ENCODE data around the gene SET.
"Not testable (repeated sequence)": the region's sequence is repeated elsewhere in the genome, so short reads cannot be mapped to it uniquely, and the experiment has no call there.

The SET gene, protein sequence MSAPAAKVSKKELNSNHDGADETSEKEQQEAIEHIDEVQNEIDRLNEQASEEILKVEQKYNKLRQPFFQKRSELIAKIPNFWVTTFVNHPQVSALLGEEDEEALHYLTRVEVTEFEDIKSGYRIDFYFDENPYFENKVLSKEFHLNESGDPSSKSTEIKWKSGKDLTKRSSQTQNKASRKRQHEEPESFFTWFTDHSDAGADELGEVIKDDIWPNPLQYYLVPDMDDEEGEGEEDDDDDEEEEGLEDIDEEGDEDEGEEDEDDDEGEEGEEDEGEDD
- total RNA-seq = 306 to 452 (median 399) reads per million in 4 donors

DNA sequence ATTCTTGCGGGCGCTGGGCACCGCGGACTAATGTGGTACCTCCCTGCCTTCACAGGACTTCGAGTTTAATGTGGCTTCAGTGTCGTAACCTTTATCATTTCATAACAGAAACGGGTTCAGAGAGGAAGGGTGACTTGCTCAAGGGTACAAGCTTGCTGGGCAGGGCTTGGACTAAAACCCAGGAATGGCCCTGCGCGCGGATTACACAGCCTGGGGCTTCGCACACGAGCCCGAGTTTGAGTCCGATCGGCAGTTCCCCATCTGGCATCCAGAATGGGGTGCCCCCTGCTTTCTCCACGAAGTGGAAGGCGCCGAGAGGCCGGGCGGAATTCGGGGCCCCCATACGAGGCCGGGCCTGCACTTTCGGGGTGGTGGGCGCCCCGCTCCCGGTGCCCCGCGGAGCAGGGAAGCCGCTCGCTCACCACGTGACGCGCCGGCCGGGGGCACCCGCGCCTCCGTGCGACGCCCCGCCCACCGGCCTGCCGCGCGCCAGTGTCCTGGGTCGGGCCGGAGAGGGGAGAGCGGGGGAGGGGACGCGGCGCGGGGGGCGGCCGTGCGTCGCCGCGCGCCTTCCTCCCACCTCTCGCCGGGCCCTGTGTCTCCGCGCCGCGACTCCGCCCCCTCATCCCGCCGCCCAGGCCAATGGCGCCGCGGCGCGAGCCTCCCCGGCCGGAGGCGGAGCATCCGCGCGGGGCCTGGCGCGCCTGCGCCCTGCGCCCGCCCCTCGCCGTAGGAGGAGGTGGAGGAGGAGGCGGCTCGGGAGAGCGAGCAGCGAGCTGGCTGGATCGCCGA, at the start of gene SET:
Gene SET (plus strand): TSS at position 722 of the 792 bp plus-strand sequence. CDS start 361 bp downstream, outside the sequence.
- peak; percentile 82 to 95 (median 87) for DNase-seq

DNA sequence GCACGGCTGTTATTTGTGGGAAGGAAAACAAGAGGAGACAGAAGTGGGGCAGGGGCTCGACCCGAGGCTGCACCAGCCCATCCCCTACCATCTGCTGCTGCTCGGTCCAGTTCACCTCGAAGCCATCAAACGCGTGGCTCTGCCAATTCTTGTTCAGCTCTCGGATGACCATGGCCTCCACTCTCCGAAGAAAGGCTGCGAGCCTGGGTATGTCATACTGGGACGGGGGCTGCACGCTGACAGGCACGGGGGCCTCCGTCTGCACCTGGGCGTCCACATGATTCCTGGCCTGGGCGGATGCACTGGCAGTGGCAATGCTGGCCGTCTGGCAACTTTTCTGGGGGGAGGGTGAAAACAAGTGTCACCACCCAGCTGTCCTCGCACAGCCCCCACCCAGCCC, 48.4 kb upstream of the SET start:
- DNase-seq = no peak

DNA sequence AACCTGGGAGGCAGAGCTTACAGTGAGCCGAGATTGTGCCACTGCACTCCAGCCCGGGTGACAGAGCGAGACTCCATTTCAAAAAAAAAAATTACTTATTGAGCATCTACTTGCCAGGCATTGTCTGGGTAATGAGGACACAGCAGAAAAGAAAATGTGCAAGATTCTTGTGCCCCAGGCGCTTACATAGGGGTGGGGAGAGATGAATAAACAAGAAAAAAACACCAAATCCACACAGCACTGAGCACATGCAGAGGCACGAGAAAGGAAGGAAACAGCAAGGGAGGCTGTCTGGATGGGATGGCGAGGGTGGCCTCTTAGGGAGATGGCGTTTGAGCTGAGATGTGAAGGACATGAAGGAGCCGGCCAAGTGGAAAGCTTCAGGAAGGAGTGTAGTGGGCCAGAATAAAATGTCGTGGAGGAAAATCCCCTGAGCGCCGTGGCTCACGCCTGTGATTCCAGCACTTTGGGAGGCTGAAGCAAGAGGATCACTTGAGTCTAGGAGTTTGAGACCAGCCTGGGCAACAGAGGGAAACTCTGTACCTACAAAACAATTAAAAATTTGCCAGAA, 46.3 kb upstream of the SET start:
- no peak for DNase-seq

DNA sequence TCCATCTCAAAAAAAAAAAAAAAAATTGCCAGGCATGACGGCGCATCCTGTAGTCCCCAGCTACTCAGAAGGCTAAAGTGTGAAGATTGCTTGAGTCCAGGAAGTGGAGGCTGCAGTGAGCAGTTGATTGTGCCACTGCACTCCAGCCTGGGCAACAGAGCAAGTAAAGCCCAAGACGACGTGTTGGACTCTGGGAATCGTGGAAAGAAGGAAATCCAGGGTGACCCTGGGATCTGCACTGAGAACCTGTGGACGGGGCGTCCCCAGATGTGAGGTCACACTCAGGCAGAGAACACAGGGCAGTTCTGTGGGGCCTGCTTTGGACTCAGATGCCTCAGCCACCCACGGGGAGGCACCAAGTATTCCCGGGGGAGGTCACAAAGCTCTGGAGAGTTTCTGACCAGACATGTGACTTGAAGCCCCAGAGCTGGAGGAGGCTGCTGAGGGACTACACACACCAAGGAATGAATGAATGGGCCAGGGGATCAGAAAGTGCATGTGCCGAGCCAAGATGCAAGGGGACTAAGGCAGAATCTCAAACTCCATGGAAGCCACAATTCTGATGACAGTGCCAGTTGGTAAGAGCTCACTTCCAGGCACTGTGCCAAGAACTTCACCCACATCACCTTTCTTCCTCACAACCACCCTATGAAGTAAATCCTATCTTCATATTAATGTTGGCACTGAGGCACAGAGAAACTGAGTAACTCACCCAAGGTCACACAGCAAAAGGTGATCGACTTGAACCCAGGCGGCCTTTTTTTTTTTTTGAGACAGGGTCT, 45.3 kb upstream of the SET start:
- no peak for DNase-seq

DNA sequence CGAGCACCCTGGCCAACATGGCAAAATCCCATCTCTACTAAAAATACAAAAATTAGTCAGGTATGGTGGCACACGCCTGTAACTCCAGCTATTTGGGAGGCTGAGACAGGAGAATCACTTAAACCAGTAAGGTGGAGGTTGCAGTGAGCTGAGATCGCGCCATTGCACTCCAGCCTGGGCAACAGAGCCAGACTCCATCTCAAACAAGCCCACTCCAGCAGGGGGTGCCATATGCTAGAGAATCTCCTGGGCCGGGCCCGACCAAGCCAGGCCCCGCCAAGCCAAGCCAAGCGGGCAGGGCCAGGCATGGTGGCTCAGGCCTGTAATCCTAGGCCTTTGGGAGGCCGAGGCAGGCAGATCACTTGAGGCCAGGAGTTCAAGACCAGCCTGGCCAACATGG, 40.8 kb upstream of the SET start:
- peak; percentile 33 to 66 (median 56) for DNase-seq

DNA sequence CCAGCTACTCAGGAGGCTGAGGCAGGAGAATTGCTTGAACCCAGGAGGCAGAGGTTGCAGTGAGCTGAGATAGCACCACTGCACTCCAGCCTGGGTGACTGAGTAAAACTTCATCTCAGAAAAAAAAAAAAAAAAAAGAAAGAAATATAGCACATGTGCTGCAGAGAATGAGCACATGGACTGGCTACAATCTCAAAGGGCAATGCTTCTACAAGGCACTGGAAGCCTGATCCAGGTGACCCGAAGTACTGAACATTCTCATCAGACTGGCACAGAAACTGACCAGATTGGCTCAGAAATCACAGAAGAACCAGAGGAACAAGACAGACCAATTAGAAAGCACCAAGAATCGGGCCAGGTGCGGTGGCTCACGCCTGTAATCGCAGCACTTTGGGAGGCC, 37.2 kb upstream of the SET start:
- DNase-seq = no peak

DNA sequence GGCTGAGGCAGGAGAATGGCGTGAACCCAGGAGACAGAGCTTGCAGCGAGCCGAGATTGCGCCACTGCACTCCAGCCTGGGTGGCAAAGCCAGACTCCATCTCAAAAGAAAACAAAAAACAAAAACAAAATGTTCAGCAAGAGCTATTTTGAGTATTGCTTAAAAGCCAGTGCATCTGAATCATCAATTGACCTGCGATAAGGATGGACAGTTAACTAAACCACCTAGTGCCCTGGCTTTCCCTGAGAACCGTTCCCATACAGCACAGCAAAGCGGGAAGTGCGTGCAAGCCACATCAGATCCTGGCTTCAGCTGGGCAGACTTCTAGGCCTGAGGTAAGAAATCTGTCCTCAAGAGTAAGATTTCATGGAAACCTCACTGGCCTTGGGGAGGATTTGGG, 35.1 kb upstream of the SET start:
- no peak for DNase-seq

DNA sequence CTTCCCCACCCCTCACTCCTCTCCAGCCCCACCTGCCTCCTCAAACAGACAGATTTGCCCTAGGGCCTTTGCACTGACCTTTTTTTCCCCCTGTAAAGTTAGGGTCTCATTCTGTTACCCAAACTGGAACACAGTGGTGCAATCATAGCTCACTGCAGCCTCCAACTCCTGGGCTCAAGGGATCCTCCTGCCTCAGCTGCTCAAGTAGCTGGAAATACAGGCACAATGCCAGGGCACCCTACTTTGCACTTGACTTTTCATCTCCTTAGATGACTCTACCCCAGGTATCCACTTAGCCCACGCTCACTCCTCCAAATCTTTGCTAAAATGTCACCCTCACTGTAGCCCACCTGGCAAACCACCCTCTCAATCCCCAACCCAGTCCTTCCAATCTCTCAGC, 34.5 kb upstream of the SET start:
- no peak for DNase-seq

DNA sequence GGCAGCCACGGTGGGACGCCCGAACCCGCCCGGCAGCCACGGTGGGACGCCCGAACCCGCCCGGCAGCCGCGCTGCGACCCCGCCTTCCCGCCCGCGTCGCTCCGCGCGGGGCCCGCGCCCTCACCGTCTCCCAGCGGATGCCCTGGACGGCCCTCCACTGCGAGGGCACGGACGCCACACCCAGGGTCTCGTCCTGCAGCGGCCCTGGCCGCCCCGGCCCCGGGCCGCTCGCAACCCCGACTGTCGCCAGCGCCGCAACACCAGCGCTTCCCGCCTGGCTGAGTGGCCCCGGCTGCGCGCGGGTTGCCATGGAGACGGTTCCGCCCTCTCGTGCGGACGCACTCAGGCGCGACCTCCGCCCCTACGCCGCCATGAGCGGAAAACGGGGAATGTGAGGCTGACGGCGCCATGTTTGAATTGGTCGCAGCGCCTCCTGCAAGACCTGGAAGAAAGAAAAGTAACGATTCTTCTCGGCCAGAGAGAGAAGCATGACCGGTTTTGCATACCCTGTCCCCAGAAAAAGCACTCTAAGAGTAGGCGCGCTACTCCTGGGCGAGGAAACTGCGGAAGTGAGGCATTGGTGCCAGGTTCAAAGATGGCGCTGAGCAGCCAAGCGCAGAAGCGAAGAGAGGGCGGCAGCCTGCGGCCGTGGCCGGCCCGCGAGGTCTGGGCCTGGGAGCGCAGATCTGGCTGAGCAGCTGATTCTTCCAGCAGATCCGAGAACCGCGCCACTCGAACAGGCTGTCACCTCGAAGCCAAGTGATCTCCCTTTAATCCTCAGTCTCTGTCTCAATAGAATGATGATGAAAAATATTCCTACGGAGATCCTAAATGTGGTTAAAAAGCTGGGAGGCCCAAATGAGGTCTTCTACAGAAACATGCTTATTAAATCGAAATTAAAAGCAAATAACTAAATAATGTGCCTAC, 32.3 kb upstream of the SET start, which contains the start of gene DYNC2I2:
Gene DYNC2I2 (minus strand): TSS at position 432 of the 928 bp plus-strand sequence. CDS start 121 bp downstream, at position 311.
- peak; percentile 92 to 97 (median 95) for DNase-seq

DNA sequence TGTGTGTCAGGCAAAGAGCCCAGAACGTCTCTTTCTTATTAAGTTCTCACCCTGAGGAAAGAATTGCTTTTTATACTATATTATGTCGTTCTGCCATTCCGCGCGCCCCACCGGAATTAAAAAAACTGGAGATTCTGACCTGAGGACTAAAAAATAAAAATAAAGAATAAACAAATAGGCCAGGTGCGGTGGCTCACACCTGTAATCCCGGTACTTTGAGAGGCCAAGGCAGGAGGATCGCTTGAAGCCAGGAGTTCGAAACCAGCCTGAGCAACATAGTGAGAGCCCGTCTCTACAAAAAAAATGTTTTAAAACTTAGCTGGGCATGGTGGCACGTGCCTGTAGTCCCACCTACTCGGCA, 31.7 kb upstream of the SET start:
- DNase-seq = no peak

DNA sequence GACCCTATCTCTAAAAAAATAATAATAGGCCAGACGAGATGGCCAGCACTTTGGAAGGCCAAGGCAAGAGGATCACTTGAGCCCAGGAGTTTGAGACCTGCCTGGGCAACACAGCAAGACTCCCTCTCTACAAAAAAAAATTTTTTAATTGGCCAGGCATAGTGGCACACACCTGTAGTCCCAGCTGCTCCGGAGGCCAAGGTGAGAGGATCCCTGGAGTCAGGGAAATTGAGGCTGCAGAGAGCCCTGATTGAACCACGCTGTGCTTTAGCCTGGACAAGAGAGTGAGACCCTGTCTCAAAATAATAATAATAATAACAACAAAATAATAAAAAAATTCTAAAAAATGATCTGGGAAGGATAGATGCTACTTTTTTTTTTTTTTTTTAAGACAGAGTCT, 31.2 kb upstream of the SET start:
- DNase-seq = no peak

DNA sequence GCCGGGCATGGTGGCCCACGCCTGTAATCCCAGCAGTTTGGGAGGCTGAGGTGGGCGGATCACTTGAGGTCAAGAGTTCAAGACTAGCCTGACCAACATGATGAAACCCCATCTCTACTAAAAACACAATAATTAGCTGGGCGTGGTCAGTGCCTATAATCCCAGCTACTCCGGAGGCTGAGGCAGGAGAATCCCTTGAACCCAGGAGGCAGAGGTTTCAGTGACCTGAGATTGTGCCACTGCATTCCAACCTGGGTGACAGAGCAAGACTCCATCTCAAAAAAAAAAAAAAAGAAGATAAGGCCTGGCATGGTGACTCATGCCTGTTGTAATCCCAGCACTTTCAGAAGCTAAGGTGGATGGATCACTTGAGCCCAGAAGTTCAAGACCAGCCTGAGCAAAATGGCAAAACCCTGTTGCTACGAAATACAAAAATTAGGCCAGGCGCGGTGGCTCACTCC, 22.5 kb upstream of the SET start:
- DNase-seq = not testable (repeated sequence)

DNA sequence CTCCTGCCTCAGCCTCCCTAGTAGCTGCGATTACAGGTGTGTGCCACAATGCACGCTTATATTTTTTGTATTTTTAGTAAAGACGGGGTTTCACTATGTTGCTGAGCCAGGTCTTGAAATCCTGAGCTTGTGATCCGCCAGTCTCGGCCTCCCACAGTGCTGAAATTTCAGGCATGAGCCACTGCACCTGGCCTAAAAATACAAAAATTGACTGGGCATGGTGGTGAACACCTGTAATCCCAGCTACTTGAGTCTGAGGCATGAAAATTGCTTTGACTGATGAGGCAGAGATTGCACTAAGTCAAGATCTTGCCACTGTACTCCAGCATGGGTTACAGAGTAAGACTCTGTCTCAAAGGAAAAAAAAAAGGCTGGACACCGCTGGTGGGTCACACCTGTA, 19.2 kb upstream of the SET start:
- DNase-seq = no peak

DNA sequence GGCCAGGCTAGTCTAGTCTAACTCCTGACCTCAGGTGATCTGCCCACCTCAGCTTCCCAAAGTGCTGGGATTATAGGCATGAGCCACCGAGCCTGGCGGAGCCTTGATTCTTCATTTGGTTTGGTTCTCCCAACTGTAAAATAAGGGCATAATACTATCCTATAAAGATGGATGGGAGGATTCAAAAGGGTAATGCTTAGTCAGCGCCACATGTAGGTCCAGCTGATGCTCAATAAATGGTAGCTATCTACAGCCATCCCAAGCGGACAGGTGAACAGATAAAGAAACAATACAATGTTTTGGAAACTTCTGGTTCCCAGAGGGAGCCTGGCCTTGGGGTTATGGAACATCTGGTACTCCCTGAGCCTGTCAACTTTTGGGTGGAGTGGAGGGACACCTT, 13.6 kb upstream of the SET start:
- no peak for DNase-seq

DNA sequence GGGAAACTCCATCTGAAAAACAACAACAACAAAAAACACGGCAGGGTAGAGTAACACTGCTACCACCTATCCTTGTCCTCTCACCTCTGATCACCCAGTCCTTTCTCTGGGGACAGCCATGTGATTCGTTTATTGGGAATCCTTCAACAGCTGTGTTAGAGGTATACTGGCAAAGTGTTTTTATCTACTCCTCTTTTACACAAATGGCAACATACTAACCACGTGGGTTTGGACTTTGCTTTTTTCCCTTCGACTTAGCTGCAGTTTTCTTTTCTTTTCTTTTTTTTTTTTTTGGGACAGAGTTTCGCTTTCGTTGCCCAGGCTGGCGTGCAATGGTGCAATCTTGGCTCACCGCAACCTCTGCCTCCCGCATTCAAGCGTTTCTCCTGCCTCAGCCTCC, 11.2 kb upstream of the SET start:
- DNase-seq = no peak

DNA sequence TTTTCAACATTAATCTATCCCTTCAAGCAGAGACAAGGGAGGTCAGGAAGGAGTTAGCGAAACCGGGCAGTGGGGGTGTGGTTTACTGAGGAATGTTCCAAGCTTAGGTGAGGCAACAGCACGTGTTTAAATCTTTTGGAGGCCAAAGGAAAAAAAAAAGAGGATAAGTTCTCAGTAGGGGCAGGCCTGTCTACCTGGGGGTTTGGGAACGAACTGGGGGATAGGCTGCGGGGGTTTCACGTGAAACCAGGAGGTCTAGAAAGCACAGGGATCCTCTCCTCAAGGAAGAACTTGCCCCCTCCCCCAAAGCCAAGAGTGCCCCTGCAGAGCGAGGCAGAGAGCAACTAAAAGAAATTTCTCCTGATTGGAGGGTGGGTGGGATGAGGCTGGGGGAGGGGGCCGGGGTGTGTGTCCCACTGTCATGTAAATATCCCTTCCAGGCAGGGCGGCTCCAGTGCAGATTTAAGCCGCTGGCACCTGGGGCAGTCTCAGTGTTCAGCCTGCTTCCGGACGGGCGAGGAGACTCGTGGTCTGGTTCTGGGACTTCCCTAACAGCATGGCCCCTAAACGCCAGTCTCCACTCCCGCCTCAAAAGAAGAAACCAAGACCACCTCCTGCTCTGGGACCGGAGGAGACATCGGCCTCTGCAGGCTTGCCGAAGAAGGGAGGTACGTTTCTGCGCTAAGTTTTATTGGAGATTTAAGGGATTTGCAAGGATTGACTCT, 5.5 kb upstream of the SET start:
- DNase-seq = peak in 1 of 5 donors; percentile 36

DNA sequence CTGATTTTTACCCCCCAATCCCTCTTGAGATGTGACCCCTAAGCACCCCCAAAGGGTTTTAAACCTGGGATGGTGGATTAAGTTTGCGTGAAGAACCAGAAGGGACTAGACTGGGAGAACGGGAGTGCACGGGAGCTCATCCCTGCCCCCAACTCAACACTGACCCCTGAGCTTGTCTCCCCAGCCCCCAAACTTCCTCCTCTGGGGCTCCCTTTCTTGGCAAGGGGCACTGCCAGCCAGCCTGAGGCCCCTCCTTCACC, 5.0 kb upstream of the SET start:
- DNase-seq = no peak

DNA sequence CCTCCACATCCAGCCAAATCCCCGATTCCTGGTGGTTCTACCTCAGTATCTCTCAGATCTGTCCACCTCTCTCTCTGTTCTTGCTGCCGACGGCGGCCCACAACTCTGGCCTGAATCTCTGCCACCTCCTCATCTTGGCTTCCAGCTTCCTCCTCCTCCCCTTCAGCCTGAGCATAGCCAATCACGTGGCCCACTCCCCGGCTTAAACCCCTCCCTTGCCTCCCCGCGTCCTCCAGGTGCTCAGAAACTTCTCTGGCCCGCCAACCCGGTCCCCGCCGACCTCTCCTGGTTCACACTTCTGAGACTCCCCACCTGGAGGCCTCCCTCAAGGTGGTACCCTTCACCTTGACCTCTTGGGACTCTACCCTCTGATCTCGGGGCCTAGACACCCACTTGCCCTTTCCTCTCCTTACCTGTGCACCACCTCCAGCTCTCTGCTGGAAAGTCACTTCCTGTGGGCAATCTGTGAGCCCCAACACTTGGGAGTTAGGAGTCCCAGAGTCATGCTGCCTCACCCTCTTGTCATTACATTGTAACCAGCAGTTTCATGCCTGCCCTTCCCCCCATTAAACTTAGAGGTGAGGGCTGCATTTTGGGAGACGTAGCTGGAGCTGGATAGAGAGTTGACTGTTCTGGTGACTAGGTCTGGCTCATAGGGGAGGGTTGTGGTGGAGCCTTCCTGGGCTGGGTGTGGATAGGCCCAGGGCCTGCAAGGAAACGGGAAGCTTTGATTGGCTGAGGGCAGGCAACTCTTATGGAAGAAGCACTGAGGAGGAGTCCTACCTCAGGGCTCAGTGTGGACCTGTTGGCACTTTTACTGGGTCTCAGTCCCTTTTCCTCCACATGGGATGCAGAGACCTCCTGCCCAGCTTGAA, 4.5 kb upstream of the SET start:
- DNase-seq = peak; percentile 59 to 81 (median 66)

DNA sequence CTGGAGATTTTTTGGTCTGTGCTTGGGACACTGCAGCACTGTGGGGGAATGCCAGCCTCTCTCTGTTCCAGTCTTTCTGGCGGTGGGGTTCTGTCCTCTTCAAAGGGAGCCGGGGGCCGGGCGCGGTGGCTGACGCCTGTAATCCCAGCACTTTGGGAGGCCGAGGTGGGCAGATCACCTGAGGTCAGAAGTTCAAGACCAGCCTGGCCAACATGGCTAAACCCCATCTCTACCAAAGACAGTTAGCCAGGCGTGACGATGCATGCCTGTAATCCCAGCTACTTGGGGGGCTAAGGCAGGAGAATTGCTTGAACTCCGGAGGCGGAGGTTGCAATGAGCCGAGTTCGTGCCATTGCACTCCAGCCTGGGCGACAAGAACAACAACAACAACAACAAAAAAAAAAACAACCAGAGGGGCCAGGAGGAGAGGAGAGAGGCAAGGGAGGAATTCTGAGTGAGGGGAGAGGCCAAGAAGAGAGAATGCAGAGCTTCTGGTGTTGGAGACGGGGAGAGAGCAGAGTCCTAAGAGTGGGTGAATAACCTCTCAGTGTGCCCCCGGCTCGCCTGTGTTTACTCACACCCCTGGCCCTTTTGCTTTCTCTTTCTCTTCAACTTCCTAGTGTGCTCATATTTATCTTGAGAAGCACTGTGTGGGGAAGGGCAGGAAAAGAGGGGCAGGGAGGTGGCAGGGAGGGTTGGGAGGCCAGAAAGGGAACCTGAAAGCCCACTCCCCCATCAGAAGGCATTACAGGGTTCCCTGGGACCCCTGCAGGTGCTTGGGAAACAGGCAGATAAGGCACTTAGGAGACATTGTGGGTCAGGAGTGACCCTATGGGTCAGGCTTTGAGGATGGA, 3.2 kb upstream of the SET start:
- peak in 2 of 5 donors; percentile 32 to 61 for DNase-seq

All from T-helper 1 cell (primary cell).